ENCODE measurements around the gene OAS2.
"Not testable (repeated sequence)": the region's sequence is repeated elsewhere in the genome, so short reads cannot be mapped to it uniquely, and the experiment has no call there.

Gene OAS2

GRCh38 chr12:112987561-112987960 lies 9.2 kb downstream of the OAS2 start:
- no peak for DNase-seq

GRCh38 chr12:112988224-112988623 lies 9.9 kb downstream of the OAS2 start:
- no peak for DNase-seq

- not testable (repeated sequence) for DNase-seq
Measured at GRCh38 chr12:112988823-112989385, 10.6 kb downstream of the OAS2 start.

GRCh38 chr12:112989806-112990205 lies 11.5 kb downstream of the OAS2 start:
- no peak for DNase-seq

GRCh38 chr12:112992541-112993398 lies 14.5 kb downstream of the OAS2 start:
- peak; percentile 12 for DNase-seq

GRCh38 chr12:112995008-112995407 lies 16.7 kb downstream of the OAS2 start:
- no peak for DNase-seq

GRCh38 chr12:112996501-112996900 lies 18.2 kb downstream of the OAS2 start:
- no peak for DNase-seq

- no peak for DNase-seq
Measured at GRCh38 chr12:112997506-112997905, 19.2 kb downstream of the OAS2 start.

- no peak for DNase-seq
Measured at GRCh38 chr12:112998987-112999767, 20.9 kb downstream of the OAS2 start.

GRCh38 chr12:113000433-113000832 lies 22.1 kb downstream of the OAS2 start:
- DNase-seq, result no peak

- no peak for DNase-seq
Measured at GRCh38 chr12:113002155-113002554, 23.8 kb downstream of the OAS2 start.

GRCh38 chr12:113002676-113003075 lies 24.4 kb downstream of the OAS2 start:
- no peak for DNase-seq

- DNase-seq, result no peak
Measured at GRCh38 chr12:113003636-113004035, 25.3 kb downstream of the OAS2 start.

- no peak for DNase-seq
Measured at GRCh38 chr12:113005762-113006161, 27.4 kb downstream of the OAS2 start.

GRCh38 chr12:113006206-113006605 lies 27.9 kb downstream of the OAS2 start:
- no peak for DNase-seq

- no peak for DNase-seq
Measured at GRCh38 chr12:113006641-113007040, 28.3 kb downstream of the OAS2 start.

GRCh38 chr12:113007166-113007565 lies 28.8 kb downstream of the OAS2 start:
- DNase-seq, result no peak

GRCh38 chr12:113010701-113011100 lies 32.4 kb downstream of the OAS2 start:
- no peak for DNase-seq

- DNase-seq, result no peak
Measured at GRCh38 chr12:113014565-113014964, 36.2 kb downstream of the OAS2 start.

GRCh38 chr12:113016796-113017195 lies 38.5 kb downstream of the OAS2 start:
- DNase-seq, result no peak

GRCh38 chr12:113019025-113019424 lies 40.7 kb downstream of the OAS2 start:
- DNase-seq, result no peak

- DNase-seq, result no peak
Measured at GRCh38 chr12:113021500-113021899, 43.2 kb downstream of the OAS2 start.

GRCh38 chr12:113022563-113023297 lies 44.4 kb downstream of the OAS2 start:
- no peak for DNase-seq

All from central memory CD4-positive, alpha-beta T cell (primary cell).